Chondrocyte (in vitro differentiated cells): Measurements from ENCODE around the gene CRAMP1. TPM values are rescaled to one million over a fixed set of nuclear protein-coding genes. Genes with fewer than 3 reads are reported as not detected.

Experiments
- DNase-seq: peaks from one replicate; pipeline ENCODE4 v3.0.0; 2021; ENCODE audit warnings: mixed read lengths, low spot score
- H3K27ac Mint-ChIP-seq: one replicate; pipeline ENCODE4 v1.8.0; 2021; ENCODE audit warnings: mild to moderate bottlenecking, moderate library complexity, mixed read lengths; ENCODE audit not compliant: unreplicated experiment
- H3K27me3 Mint-ChIP-seq: 2 replicates; pipeline ENCODE4 v1.8.0; 2021; ENCODE audit warnings: low read depth, mixed read lengths
- H3K36me3 Mint-ChIP-seq: 2 replicates; pipeline ENCODE4 v1.8.0; 2021; ENCODE audit warnings: low read depth, mixed read lengths
- H3K4me1 Mint-ChIP-seq: 2 replicates; pipeline ENCODE4 v1.8.0; 2021; ENCODE audit warnings: low read depth, mild to moderate bottlenecking, mixed read lengths
- H3K4me3 Mint-ChIP-seq: one replicate; pipeline ENCODE4 v1.8.0; 2021; ENCODE audit warnings: mild to moderate bottlenecking, moderate library complexity, mixed read lengths; ENCODE audit not compliant: unreplicated experiment
- H3K9me3 Mint-ChIP-seq: 2 replicates; pipeline ENCODE4 v1.8.0; 2021; ENCODE audit warnings: low read depth, mixed read lengths
- total RNA-seq: library from RNA; stranded (reverse); gene quantifications from 3 replicates; pipeline ENCODE4 v1.2.1, GENCODE V29; 2021
- TF ChIP-seq, protein P1 (sequence below): fragments of 200-600 bp; sonication (generic); IDR thresholded peaks from 2 replicates; pipeline ENCODE4 v1.5.0; 2021; ENCODE audit warnings: antibody characterized with exemption, mild to moderate bottlenecking, moderate library complexity

Gene CRAMP1
- total RNA-seq, 1 donor from 2014 or later: 20.5 TPM

DNA sequence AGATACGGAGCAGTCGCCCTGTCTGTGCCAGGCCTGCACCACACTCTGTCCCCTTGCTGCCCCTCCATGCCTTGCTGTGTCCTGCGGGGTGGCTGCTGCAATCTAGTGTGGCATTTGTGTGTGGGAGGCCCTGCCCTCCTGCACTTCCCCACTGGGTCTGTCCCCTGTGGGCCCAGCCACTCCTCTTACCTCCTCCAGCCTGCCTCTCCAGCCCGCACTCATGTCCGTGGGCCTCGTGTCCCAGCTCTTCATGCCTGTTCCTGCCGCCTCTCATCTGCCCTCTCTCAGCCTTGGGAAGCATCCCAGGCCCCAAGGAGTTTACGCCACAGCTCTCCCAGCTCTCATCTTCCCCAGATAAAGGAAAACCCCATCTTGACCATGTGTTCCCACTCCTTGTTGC is 26.6 kb downstream of the CRAMP1 start:
- Mint-ChIP-seq H3K27me3 (no peaks in the 10 kb centered on the region), H3K4me1 (peaks cover 8% of the 10 kb centered on the region), H3K4me3 (no peak overlapping the region), H3K27ac (no peak overlapping the region), H3K9me3 (no peaks in the 10 kb centered on the region), H3K36me3 (peaks cover 43% of the 10 kb centered on the region)
- TF ChIP-seq, protein P1, sequence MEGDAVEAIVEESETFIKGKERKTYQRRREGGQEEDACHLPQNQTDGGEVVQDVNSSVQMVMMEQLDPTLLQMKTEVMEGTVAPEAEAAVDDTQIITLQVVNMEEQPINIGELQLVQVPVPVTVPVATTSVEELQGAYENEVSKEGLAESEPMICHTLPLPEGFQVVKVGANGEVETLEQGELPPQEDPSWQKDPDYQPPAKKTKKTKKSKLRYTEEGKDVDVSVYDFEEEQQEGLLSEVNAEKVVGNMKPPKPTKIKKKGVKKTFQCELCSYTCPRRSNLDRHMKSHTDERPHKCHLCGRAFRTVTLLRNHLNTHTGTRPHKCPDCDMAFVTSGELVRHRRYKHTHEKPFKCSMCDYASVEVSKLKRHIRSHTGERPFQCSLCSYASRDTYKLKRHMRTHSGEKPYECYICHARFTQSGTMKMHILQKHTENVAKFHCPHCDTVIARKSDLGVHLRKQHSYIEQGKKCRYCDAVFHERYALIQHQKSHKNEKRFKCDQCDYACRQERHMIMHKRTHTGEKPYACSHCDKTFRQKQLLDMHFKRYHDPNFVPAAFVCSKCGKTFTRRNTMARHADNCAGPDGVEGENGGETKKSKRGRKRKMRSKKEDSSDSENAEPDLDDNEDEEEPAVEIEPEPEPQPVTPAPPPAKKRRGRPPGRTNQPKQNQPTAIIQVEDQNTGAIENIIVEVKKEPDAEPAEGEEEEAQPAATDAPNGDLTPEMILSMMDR: no peak
- no peak for DNase-seq

DNA sequence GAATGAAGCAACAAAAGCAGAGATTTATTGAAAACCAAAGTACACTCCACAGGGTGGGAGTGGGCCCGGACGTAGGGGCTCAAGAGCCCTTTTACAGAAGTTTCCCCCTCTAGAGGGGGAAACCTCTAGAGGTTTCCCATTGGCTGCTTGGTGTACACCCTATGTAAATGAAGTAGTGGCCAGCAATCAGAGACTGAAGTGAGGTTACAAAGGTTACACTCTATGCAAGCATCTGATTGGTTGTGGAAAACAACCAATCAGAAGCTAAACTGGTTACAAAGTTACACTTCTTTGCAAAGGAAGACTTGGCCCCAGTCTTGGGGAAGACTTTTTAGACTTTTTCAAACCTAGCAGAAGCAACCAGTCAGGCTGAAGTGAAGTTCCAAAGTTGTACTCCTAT is 27.1 kb downstream of the CRAMP1 start:
- TF ChIP-seq, protein P1: no peak
- Mint-ChIP-seq H3K9me3 (no peaks in the 10 kb centered on the region), H3K27ac (no peak overlapping the region), H3K4me1 (peaks cover 8% of the 10 kb centered on the region), H3K36me3 (peaks cover 41% of the 10 kb centered on the region), H3K4me3 (no peak overlapping the region), H3K27me3 (no peaks in the 10 kb centered on the region)
- DNase-seq: no peak

DNA sequence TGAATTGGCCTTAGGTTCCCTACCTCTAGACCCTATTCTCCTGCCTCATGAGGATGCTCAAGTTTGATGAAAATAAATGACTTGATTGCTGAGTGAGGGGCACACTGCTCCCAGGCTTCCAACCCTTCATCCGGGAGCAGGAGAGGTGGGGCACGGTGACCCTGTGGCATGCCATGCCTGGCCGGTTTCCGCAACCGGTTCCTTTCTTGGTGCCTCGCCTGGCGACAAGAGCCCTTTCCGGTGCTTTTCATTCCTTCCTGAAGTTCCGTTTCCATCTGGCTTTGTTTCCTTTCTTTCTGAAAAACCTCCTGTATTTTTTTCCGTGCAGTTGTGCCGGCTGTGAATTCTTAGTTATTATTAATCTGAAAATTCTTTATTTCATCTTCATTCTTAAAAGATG is 27.7 kb downstream of the CRAMP1 start:
- H3K36me3 Mint-ChIP-seq: peaks cover 38% of the 10 kb centered on the region
- H3K4me3 Mint-ChIP-seq: no peak overlapping the region
- no peak overlapping the region for H3K27ac Mint-ChIP-seq
- H3K27me3 Mint-ChIP-seq: no peaks in the 10 kb centered on the region
- H3K9me3 Mint-ChIP-seq: no peaks in the 10 kb centered on the region
- TF ChIP-seq, protein P1: no peak
- no peak for DNase-seq
- peaks cover 8% of the 10 kb centered on the region for H3K4me1 Mint-ChIP-seq

GRCh38 chr16:1640261-1640941 is 28.2 kb downstream of the CRAMP1 start:
- no peak overlapping the region for H3K27ac Mint-ChIP-seq
- H3K4me1 Mint-ChIP-seq: peaks cover 9% of the 10 kb centered on the region
- peaks cover 40% of the 10 kb centered on the region for H3K36me3 Mint-ChIP-seq
- no peaks in the 10 kb centered on the region for H3K9me3 Mint-ChIP-seq
- no peaks in the 10 kb centered on the region for H3K27me3 Mint-ChIP-seq
- TF ChIP-seq, protein P1: no peak
- DNase-seq: no peak
- no peak overlapping the region for H3K4me3 Mint-ChIP-seq

- Mint-ChIP-seq H3K27me3 (no peaks in the 10 kb centered on the region), H3K36me3 (peaks cover 46% of the 10 kb centered on the region), H3K4me1 (peaks cover 17% of the 10 kb centered on the region), H3K4me3 (no peak overlapping the region), H3K9me3 (no peaks in the 10 kb centered on the region), H3K27ac (no peak overlapping the region)
- no peak for DNase-seq
- TF ChIP-seq, protein P1: no peak
Observed at GRCh38 chr16:1641261-1641660, 29.1 kb downstream of the CRAMP1 start.
